ENCODE data around the gene CTSW.
A peak's percentile ranks its signal among the peaks of the same experiment; 100 is the strongest.

CTSW gene

DNA sequence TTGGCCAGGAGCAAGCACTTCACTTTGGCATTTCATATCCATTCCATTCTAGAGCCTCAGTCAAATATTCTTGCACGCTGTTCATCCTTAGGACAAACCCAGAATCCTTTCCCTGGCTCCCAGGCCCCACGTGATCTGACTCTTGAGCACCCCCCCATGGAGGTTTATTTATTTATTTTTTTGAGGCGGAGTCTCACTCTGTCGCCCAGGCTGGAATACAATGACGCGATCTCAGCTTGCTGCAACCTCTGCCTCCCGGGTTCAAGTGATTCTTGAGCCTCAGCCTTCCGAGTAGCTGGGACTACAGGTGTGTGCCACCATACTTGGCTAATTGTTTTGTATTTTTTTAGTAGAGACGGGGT is 52.9 kb downstream of the CTSW start:
- Histone ChIP-seq H2AFZ (ENCODE audit: low read length) (no peak overlapping the region), H3K27me3 (ENCODE audit: insufficient read depth, low read length) (no peaks in the 10 kb centered on the region), H3K27ac (ENCODE audit: low read depth, low read length, poor library complexity, severe bottlenecking) (no peak overlapping the region), H3K9me2 (ENCODE audit: low read depth, low read length) (no peaks in the 10 kb centered on the region), H3K79me2 (ENCODE audit: insufficient read depth, low read length) (no peaks in the 10 kb centered on the region), H4K20me1 (ENCODE audit: insufficient read depth, low read length) (no peaks in the 10 kb centered on the region), H3K4me3 (ENCODE audit: low read depth, low read length, poor library complexity, severe bottlenecking) (no peak overlapping the region), H3K36me3 (ENCODE audit: insufficient read depth, low read length) (no peaks in the 10 kb centered on the region), H3K9ac (ENCODE audit: low read length) (no peak overlapping the region), H3K4me2 (ENCODE audit: low read length) (no peak overlapping the region), H3K4me1 (ENCODE audit: insufficient read depth, low read length, severe bottlenecking) (peaks cover 12% of the 10 kb centered on the region), H3K9me3 (ENCODE audit: low read length) (no peaks in the 10 kb centered on the region), H3F3A (ENCODE audit: insufficient read depth, low read length) (no peaks in the 10 kb centered on the region)
- TF ChIP-seq, protein P1, sequence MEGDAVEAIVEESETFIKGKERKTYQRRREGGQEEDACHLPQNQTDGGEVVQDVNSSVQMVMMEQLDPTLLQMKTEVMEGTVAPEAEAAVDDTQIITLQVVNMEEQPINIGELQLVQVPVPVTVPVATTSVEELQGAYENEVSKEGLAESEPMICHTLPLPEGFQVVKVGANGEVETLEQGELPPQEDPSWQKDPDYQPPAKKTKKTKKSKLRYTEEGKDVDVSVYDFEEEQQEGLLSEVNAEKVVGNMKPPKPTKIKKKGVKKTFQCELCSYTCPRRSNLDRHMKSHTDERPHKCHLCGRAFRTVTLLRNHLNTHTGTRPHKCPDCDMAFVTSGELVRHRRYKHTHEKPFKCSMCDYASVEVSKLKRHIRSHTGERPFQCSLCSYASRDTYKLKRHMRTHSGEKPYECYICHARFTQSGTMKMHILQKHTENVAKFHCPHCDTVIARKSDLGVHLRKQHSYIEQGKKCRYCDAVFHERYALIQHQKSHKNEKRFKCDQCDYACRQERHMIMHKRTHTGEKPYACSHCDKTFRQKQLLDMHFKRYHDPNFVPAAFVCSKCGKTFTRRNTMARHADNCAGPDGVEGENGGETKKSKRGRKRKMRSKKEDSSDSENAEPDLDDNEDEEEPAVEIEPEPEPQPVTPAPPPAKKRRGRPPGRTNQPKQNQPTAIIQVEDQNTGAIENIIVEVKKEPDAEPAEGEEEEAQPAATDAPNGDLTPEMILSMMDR (IDR thresholded peaks at IDR 0.05; ENCODE audit: low read length) = peak; percentile 4; the same call in 1 of the 2 replicates
- no peak for TF ChIP-seq EZH2 (IDR thresholded peaks at IDR 0.05; ENCODE audit: borderline replicate concordance, low read length)

Data from OCI-LY1 (cell line).